Islet precursor cell (in vitro differentiated cells): ENCODE data around the gene KMT2E.

Experiments
- DNase-seq: peaks from one replicate; pipeline ENCODE4 v3.0.0-alpha.2; 2018

KMT2E gene

GRCh38 chr7:105133358-105133757 is 119.4 kb downstream of the KMT2E start:
- no peak for DNase-seq

- DNase-seq: no peak
Measured at GRCh38 chr7:105133986-105134655, 120.1 kb downstream of the KMT2E start.

GRCh38 chr7:105136221-105136620 is 122.2 kb downstream of the KMT2E start:
- peak; percentile 69 for DNase-seq

- no peak for DNase-seq
Measured at GRCh38 chr7:105137898-105138297, 123.9 kb downstream of the KMT2E start.

GRCh38 chr7:105139381-105139780 is 125.4 kb downstream of the KMT2E start:
- no peak for DNase-seq

GRCh38 chr7:105141068-105141467 is 127.1 kb downstream of the KMT2E start:
- DNase-seq: peak; percentile 67

- DNase-seq: no peak
Measured at GRCh38 chr7:105149827-105150226, 135.8 kb downstream of the KMT2E start.

- no peak for DNase-seq
Measured at GRCh38 chr7:105151152-105151551, 137.1 kb downstream of the KMT2E start.

GRCh38 chr7:105153531-105153930 is 139.5 kb downstream of the KMT2E start:
- DNase-seq: no peak

- DNase-seq: no peak
Measured at GRCh38 chr7:105154084-105154483, 140.1 kb downstream of the KMT2E start.

GRCh38 chr7:105156731-105157130 is 142.7 kb downstream of the KMT2E start:
- DNase-seq: no peak

GRCh38 chr7:105157278-105157677 is 143.3 kb downstream of the KMT2E start:
- DNase-seq: no peak

GRCh38 chr7:105161366-105161765 is 147.4 kb downstream of the KMT2E start:
- DNase-seq: no peak
